Suprapubic skin (tissue), 4 donors: ENCODE data around the gene CHM. TPM values are rescaled to one million over a fixed set of nuclear protein-coding genes. Genes with fewer than 3 reads are reported as not detected.

Experiments
- DNase-seq, 2 donors: peaks; one replicate each; pipeline ENCODE4 v3.0.0-alpha.2; 2019; ENCODE audit warnings: low spot score in 2 of 2
- H3K27ac ChIP-seq: fragments of 200-600 bp; sonication (generic); one replicate; pipeline ENCODE4 v1.5.1; 2019
- H3K27me3 ChIP-seq: fragments of 200-600 bp; sonication (generic); one replicate; pipeline ENCODE4 v1.5.1; 2019
- H3K36me3 ChIP-seq: fragments of 200-600 bp; sonication (generic); one replicate; pipeline ENCODE4 v1.5.1; 2019
- H3K4me1 ChIP-seq: fragments of 200-600 bp; sonication (generic); one replicate; pipeline ENCODE4 v1.5.1; 2019
- H3K4me3 ChIP-seq: fragments of 200-600 bp; sonication (generic); one replicate; pipeline ENCODE4 v1.5.1; 2019; ENCODE audit warnings: mild to moderate bottlenecking
- H3K9me3 ChIP-seq: fragments of 200-600 bp; sonication (generic); one replicate; pipeline ENCODE4 v1.5.1; 2019
- EP300 ChIP-seq: sonication (generic); formaldehyde crosslinking; IDR thresholded peaks from one replicate; pipeline ENCODE4 v1.6.1; 2017; ENCODE audit warnings: antibody characterized with exemption
- POLR2A ChIP-seq, 2 donors: fragments of 450-650 bp; IDR thresholded peaks; one replicate each; pipeline ENCODE4 v1.6.1; 2017; ENCODE audit warnings: antibody characterized with exemption in 2 of 2, mild to moderate bottlenecking in 2 of 2, moderate library complexity in 2 of 2
- POLR2AphosphoS5 ChIP-seq, 3 donors: sonication (generic); formaldehyde crosslinking; IDR thresholded peaks; one replicate each; pipeline ENCODE4 v1.6.1; 2017; ENCODE audit warnings: antibody characterized with exemption in 3 of 3
- WGBS: methylation state at CpG from one replicate; pipeline ENCODE4 v1.1.5; 2018; 5-methylcytosine and 5-hydroxymethylcytosine counted together
- total RNA-seq, 4 donors: library from RNA; depleted of rRNA; stranded (reverse); fragments of >200 nt; gene quantifications; one replicate each; pipeline ENCODE4 v1.1.0, GENCODE V29; 2016
- TF ChIP-seq, protein P1 (sequence below), 2 donors: fragments of 200-600 bp in 1 of 2; fragments of 450-650 bp in 1 of 2; sonication (generic) in 1 of 2; IDR thresholded peaks; one replicate each; pipeline ENCODE4 v1.5.1; 2016 to 2019; ENCODE audit warnings: antibody characterized with exemption in 2 of 2, mild to moderate bottlenecking in 1 of 2, moderate library complexity in 1 of 2

CHM gene
- total RNA-seq, 4 donors from 2014 or later, result 9.5 to 18.9 (median 12.8) TPM

DNA sequence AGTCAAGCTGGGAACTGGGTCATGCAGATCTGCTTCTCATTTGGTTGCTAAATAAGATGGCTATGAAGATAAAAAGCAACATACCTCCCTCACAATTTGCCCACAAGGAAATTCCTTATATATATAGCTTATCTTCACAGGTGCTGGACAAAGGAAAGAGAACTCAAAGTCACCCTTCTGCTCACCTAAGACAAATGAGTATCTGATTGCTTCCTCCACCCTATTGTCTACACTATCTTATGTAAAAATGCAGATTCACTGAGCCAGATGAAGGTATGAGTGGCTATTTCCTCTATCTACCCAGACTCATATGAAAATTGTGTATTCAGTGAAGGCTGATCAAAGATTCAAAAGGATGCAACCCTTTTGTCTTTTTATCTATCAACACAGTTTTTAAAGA lies 50.8 kb downstream of the CHM start:
- no peaks in the 10 kb centered on the region for H3K36me3 ChIP-seq
- no peak for DNase-seq
- no peak overlapping the region for H3K27ac ChIP-seq
- no peak for TF ChIP-seq EP300
- no peak for TF ChIP-seq POLR2A (IDR thresholded peaks at IDR 0.05)
- TF ChIP-seq POLR2AphosphoS5 (IDR thresholded peaks at IDR 0.05), result no peak
- TF ChIP-seq, protein P1, sequence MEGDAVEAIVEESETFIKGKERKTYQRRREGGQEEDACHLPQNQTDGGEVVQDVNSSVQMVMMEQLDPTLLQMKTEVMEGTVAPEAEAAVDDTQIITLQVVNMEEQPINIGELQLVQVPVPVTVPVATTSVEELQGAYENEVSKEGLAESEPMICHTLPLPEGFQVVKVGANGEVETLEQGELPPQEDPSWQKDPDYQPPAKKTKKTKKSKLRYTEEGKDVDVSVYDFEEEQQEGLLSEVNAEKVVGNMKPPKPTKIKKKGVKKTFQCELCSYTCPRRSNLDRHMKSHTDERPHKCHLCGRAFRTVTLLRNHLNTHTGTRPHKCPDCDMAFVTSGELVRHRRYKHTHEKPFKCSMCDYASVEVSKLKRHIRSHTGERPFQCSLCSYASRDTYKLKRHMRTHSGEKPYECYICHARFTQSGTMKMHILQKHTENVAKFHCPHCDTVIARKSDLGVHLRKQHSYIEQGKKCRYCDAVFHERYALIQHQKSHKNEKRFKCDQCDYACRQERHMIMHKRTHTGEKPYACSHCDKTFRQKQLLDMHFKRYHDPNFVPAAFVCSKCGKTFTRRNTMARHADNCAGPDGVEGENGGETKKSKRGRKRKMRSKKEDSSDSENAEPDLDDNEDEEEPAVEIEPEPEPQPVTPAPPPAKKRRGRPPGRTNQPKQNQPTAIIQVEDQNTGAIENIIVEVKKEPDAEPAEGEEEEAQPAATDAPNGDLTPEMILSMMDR (IDR thresholded peaks at IDR 0.05), result no peak
- peaks cover 7% of the 10 kb centered on the region for H3K4me1 ChIP-seq
- no peaks in the 10 kb centered on the region for H3K9me3 ChIP-seq
- H3K4me3 ChIP-seq, result no peak overlapping the region
- H3K27me3 ChIP-seq, result no peaks in the 10 kb centered on the region

DNA sequence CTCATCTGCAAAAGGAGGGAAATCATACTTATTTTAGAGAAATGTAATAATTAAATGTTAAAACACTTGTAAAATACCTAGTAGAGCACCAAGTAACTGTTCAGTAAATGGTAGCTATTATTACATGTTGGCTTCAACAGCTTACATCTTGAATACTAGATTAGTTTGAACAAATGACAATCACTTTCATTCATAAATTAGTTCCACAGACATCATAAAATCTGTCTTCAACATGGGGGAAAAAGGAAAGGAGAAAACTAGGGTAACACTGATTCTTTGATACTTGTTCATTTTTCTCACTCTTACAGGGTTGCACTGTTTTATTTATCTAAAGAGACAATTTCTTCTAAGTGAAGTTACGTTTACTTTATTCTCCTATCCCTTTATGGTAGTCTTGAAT lies 51.7 kb downstream of the CHM start:
- Histone ChIP-seq H3K27ac (no peak overlapping the region), H3K4me1 (peaks cover 7% of the 10 kb centered on the region), H3K9me3 (no peaks in the 10 kb centered on the region), H3K27me3 (no peaks in the 10 kb centered on the region), H3K4me3 (no peak overlapping the region), H3K36me3 (no peaks in the 10 kb centered on the region)
- no peak for TF ChIP-seq POLR2A (IDR thresholded peaks at IDR 0.05)
- TF ChIP-seq POLR2AphosphoS5 (IDR thresholded peaks at IDR 0.05), result no peak
- TF ChIP-seq, protein P1 (IDR thresholded peaks at IDR 0.05), result no peak
- no peak for DNase-seq
- WGBS, result 66% methylated on average over 1 of the region's 1 CpG

DNA sequence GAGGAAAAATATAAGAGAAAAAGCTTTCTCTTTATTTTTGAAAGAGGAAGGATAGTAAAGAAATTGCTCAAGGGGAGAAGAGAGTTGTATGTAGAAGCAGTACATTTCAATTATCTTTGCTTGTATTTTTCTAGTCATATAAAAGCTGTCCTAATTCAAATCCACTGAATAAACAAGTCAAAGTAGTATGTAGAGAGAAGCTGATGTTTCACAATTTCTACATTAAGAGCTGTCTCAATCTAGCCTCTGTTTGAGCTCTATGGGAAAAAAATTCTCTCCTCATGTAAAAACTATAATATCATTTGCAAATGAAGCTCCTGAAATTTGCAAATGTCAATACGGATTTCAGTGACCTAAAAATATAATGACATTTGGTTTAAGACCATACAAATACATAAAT lies 52.6 kb downstream of the CHM start:
- H3K36me3 ChIP-seq, result no peaks in the 10 kb centered on the region
- WGBS, result 32% methylated on average over 1 of the region's 1 CpG

DNA sequence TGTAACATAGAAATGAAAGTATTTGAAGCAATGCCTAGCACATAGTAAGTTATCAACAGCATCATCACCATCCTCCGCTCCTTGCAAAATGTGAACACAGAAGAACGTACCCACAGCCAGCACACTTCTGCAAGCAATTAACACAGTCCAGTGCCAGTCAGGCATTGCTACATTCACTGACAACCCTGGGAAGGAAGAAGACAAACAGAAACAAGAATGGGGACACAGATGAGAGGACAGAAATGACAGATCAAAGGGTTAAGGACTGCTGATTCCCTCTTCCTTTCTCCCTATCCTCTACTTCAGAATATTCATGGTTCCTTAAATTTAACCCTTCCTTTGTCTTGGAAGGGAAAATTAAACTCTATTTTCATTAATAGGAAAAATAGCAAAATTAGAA lies 53.1 kb downstream of the CHM start:
- Histone ChIP-seq H3K27ac (no peak overlapping the region), H3K36me3 (no peaks in the 10 kb centered on the region), H3K4me3 (no peak overlapping the region), H3K4me1 (peaks cover 7% of the 10 kb centered on the region), H3K27me3 (no peaks in the 10 kb centered on the region), H3K9me3 (no peaks in the 10 kb centered on the region)
- no peak for DNase-seq
- WGBS, result 54% methylated on average over 2 of the region's 2 CpGs
- no peak for TF ChIP-seq EP300
- no peak for TF ChIP-seq POLR2A (IDR thresholded peaks at IDR 0.05)
- TF ChIP-seq POLR2AphosphoS5 (IDR thresholded peaks at IDR 0.05), result no peak
- TF ChIP-seq, protein P1 (IDR thresholded peaks at IDR 0.05), result no peak

More for the DNA sequence above, 52.6 kb downstream of the CHM start:
- no peaks in the 10 kb centered on the region for H3K27me3 ChIP-seq
- peaks cover 7% of the 10 kb centered on the region for H3K4me1 ChIP-seq
- H3K4me3 ChIP-seq, result no peak overlapping the region
- no peak for DNase-seq
- TF ChIP-seq POLR2AphosphoS5 (IDR thresholded peaks at IDR 0.05) (no peak), EP300 (no peak), POLR2A (IDR thresholded peaks at IDR 0.05) (no peak)
- TF ChIP-seq, protein P1 (IDR thresholded peaks at IDR 0.05), result no peak
- no peaks in the 10 kb centered on the region for H3K9me3 ChIP-seq
- H3K27ac ChIP-seq, result no peak overlapping the region

DNA sequence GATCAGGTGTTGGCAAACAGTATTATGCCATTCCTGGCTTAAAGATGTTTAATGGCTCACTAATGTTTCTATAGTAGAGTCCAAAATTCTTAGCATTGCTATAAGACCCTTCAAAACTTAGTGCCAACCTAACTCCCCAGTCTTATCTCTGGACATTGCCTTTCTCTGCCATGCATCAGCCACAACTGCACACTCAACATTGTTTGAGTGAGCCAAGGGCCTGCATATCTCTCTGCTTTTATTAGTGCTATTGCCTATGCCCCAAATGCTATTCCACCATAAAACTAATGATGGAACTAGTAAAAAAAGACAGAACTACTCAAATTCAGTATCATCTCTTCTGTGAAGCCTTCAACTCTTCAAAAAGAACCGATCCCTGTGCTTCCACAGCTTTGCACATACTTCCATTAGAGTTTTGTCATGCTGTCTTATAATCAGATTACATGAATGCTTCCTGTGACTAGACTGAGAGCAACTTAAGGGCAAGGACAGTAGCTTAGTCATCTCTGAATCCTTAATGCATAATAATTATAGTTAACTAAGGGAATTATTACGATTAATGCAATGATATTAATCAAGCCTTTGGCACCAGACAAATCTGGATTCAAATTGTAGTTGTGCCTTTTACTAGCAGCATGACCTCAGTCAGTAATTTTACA lies 53.7 kb downstream of the CHM start:
- 53% methylated on average over 2 of the region's 2 CpGs for WGBS
- no peaks in the 10 kb centered on the region for H3K36me3 ChIP-seq
- TF ChIP-seq POLR2A (IDR thresholded peaks at IDR 0.05) (no peak), POLR2AphosphoS5 (IDR thresholded peaks at IDR 0.05) (no peak), EP300 (no peak)
- TF ChIP-seq, protein P1 (IDR thresholded peaks at IDR 0.05), result no peak

More for the DNA sequence above, 53.7 kb downstream of the CHM start:
- DNase-seq, result no peak
- H3K4me3 ChIP-seq, result no peak overlapping the region
- no peak overlapping the region for H3K27ac ChIP-seq
- H3K27me3 ChIP-seq, result no peaks in the 10 kb centered on the region
- H3K4me1 ChIP-seq, result peaks cover 7% of the 10 kb centered on the region
- H3K9me3 ChIP-seq, result no peaks in the 10 kb centered on the region
